CD4-positive, alpha-beta T cell treated with Interleukin-21 for 1 hour (primary cell): ENCODE data around the gene CYB5R3.
A peak's percentile ranks its signal among the peaks of the same experiment; 100 is the strongest.
"Not testable (repeated sequence)": the region's sequence is repeated elsewhere in the genome, so short reads cannot be mapped to it uniquely, and the experiment has no call there.

Experiments
- DNase-seq: peaks from one replicate; pipeline ENCODE4 v3.0.0-alpha.2; 2020

CYB5R3 gene

GRCh38 chr22:42596336-42596735, 52.9 kb downstream of the CYB5R3 start:
- no peak for DNase-seq

DNA sequence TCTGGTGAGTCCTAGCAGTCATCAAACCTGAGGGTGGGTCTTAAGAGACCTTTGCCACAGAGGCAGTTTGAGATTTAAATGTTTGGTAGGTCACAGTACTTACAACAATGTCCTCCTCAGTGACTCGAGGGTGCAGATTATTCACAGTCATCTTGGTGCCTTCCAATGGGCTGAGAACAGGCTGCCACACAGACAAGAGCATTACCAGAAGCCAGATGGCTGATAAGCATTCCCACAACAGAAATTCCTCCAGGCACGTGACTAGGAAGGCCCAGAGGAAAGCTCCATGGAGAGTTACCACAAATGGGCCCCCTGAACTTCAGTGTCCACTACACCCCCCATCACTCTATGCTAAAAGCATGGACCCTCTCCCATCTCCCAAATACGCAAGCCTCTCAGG, 53.8 kb downstream of the CYB5R3 start:
- DNase-seq: no peak

GRCh38 chr22:42591987-42592386, 57.2 kb downstream of the CYB5R3 start:
- DNase-seq: no peak

- no peak for DNase-seq
Observed at GRCh38 chr22:42587588-42588175, 61.5 kb downstream of the CYB5R3 start.

GRCh38 chr22:42586381-42586780, 62.8 kb downstream of the CYB5R3 start:
- no peak for DNase-seq

GRCh38 chr22:42585096-42585495, 64.1 kb downstream of the CYB5R3 start:
- DNase-seq: no peak

DNA sequence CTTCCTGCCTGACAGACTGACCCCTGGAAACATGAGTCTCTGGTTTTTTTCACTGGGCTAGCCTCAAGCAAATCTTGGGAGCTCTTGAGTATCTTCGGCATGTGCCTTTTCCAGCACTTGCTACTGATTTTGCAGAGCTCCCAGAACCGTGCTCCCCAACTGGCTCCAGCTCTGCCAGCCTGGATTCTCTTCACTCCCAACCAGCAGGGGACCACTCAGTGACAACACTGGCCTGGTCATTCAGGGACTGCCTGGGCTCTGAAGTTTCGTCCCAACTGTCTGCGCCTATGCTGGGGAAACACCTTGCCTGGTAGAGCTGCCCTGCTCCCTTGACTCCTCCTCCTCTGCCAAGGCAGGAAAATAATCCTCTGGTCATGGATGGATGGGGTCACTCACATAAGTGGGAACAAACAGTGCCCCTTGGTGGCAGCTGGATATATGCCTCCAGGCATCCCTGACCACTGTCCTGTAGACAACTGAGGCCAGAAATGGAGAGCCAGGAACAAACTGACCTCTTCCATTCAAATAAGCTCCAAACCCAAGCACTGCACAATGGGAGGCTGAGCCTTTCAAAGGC, 64.7 kb downstream of the CYB5R3 start:
- no peak for DNase-seq

DNA sequence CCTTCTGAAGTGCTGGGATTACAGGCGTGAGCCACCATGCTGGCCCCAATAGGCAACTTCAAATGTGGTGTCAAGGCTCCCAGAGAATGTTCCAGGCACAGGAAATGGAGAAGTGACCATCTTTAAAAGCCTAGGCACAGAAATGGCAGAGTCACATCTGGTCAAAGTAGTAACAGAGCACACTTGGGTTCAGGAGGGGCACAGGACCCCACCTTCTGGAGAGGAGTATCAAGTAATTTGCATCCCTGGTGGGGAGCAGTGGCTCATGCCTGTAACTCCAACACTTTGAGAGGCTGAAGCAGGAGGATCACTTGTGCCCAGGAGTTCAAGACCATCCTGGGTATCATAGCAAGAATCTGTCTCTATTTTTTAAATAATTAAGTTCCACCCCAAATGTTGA, 66.2 kb downstream of the CYB5R3 start:
- DNase-seq: no peak

DNA sequence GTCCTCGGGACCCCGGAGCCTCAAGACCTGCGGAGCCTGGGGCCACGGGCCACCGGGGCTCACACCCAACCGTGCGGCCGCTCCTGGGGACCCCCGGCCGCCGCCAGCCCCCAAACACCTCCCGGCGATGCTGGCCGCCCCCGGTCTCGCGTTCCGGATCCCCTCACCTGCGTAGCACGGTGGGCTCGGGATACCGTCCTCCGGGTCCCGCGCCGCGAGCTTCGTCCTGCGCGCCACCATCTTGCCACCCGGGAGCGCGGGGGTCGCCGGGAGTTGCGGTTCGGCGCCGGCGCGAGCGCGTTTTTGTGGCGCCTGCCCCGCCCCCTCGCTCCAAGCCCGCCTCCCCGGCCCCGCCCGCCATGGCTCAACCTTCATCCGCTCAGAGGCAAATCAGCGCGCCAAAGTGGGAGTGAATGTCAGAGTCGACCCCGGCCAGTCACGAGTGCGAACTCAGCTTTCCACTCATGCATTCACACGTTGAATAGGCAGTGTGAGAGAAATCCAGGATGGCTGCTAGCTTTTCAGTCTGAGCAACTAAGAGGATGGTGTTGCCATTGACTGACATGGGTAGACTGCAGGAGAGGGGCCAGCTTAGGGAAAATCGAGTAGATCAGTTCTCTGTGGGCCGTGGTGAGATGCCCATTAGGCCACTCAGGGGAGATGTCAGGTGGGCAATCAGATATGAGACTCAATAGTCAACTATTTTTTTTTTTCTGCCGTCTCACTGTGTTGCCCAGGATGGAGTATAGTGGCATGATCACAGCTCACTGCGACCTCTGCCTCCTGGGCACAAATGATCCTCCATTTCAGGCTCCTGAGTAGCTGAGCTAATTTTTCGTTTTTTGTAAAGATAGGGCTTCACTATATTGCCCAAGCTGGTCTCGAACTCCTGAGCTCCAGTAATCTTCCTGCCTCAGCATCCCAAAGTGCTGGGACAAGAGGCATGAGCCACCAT, 67.2 kb downstream of the CYB5R3 start:
- DNase-seq: peak; percentile 80

DNA sequence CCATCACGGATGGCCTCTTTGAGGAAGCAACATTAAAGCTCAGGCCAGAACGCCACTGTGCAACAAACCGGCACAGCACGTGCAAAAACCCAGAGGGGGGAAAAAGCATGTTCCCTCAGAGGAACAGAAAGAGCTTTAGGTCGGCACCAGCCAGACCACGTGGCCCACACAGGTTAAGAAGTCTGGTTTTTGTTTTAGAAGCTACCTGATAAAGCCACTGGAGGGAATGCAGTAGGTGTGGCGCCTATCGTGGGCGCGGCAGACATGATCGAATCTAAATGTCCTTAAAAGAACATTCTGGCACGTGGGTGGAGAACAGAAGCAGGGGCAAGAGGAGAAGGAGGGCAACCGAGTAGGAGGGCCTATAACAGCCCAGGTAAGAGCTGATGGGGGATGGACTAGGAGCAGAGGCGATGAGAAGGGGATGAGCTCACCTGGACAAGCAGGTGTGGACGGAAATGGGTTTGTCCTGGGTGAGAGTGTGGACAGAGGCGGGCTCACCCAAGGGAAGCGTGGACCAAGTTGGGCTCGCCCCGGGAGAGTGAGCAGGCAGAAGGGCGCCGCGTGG, 67.9 kb downstream of the CYB5R3 start:
- DNase-seq: peak; percentile 2

- DNase-seq: not testable (repeated sequence)
Observed at GRCh38 chr22:42580040-42580439, 69.2 kb downstream of the CYB5R3 start.

GRCh38 chr22:42577623-42578240, 71.5 kb downstream of the CYB5R3 start:
- no peak for DNase-seq

- not testable (repeated sequence) for DNase-seq
Observed at GRCh38 chr22:42577141-42577540, 72.1 kb downstream of the CYB5R3 start.

GRCh38 chr22:42575996-42576574, 73.1 kb downstream of the CYB5R3 start:
- DNase-seq: not testable (repeated sequence)

- DNase-seq: not testable (repeated sequence)
Observed at GRCh38 chr22:42574468-42574867, 74.7 kb downstream of the CYB5R3 start.

GRCh38 chr22:42574046-42574445, 75.1 kb downstream of the CYB5R3 start:
- DNase-seq: not testable (repeated sequence)

DNA sequence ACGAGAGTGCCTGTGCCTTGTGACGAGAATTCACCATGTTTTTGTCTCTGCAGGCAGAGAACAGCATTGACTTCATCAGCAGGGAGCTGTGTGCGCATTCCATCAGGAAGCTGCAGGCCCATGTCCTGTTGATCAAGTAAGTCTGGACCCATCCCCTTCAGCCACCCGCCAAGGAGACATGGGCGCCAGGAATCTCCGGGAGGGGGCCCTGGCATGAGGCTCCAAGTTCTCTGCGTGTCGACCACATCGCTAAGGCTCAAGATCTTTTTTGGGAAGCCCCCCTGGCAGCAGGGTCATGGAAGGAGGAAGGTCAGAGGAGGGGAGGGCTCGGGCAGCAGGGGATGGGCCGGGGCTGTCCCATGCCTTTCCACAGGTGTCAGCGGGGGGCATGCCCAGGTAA, 78.1 kb downstream of the CYB5R3 start:
- DNase-seq: not testable (repeated sequence)

DNA sequence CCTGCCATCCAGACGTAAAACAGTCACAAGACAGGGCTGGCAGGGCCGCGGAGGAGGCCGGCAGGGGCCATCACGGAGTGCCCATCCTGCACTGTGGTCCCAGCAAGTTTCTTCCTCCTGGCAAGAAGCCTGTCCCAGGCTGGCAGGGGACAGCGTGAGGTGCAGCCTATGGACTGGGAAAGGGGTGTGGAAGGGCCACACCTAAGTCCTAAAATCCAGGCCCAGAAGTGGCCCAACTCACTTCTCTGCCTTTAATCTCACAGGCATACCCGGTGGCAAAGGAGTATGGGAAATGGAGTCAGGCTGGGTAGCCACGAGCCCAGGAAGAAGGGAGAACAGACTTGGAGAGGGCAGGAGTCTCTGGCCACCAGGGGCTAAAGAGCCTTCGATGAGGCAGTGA, 78.6 kb downstream of the CYB5R3 start:
- not testable (repeated sequence) for DNase-seq

GRCh38 chr22:42567950-42568349, 81.2 kb downstream of the CYB5R3 start:
- not testable (repeated sequence) for DNase-seq
